GM23338 (cell line): ENCODE results near the gene RHOB. TPM values are rescaled to one million over a fixed set of nuclear protein-coding genes. Genes with fewer than 3 reads are reported as not detected.

Source experiments
- ATAC-seq: fragments of 200-7000 bp; cut with Tn5 transposase; 3 replicates; pipeline ENCODE4 v1.9.1; 2020
- DNase-seq: peaks from one replicate; pipeline ENCODE4 v3.0.0-alpha.2; 2015; ENCODE audit warnings: low spot score
- H2AFZ ChIP-seq: fragments of 200-600 bp; sonication (generic); 2 replicates; pipeline ENCODE4 v1.8.0; 2016; ENCODE audit warnings: antibody characterized with exemption, mild to moderate bottlenecking, moderate library complexity
- H3F3A ChIP-seq: fragments of 200-600 bp; sonication (generic); replicated peaks from 2 replicates; pipeline ENCODE4 v1.8.0; 2017; ENCODE audit warnings: antibody characterized with exemption, mixed run types, low read depth
- H3K27ac ChIP-seq: fragments of 200-600 bp; sonication (generic); 2 replicates; pipeline ENCODE4 v1.6.1; 2016; ENCODE audit warnings: low read depth
- H3K27me3 ChIP-seq: fragments of 200-600 bp; sonication (generic); 2 replicates; pipeline ENCODE4 v1.8.0; 2016; ENCODE audit warnings: mild to moderate bottlenecking, mixed run types, moderate library complexity; ENCODE audit not compliant: insufficient read depth
- H3K36me3 ChIP-seq: fragments of 200-600 bp; sonication (generic); 2 replicates; pipeline ENCODE4 v1.8.0; 2016; ENCODE audit warnings: mild to moderate bottlenecking; ENCODE audit not compliant: insufficient read depth
- H3K4me1 ChIP-seq: fragments of 200-600 bp; sonication (generic); 2 replicates; pipeline ENCODE4 v1.8.0; 2016; ENCODE audit warnings: mild to moderate bottlenecking, moderate library complexity; ENCODE audit not compliant: insufficient read depth
- H3K4me2 ChIP-seq: fragments of 200-600 bp; sonication (generic); 2 replicates; pipeline ENCODE4 v1.7.1; 2017; ENCODE audit warnings: mixed run types
- H3K4me3 ChIP-seq: fragments of 200-600 bp; sonication (generic); 2 replicates; pipeline ENCODE4 v1.6.1; 2016; ENCODE audit warnings: mixed run types
- H3K79me2 ChIP-seq: fragments of 200-600 bp; sonication (generic); replicated peaks from 2 replicates; pipeline ENCODE4 v1.8.0; 2017; ENCODE audit warnings: mild to moderate bottlenecking; ENCODE audit not compliant: insufficient read depth
- H3K9me2 ChIP-seq: fragments of 200-600 bp; sonication (generic); 2 replicates; pipeline ENCODE4 v1.8.0; 2017; ENCODE audit not compliant: insufficient read depth
- H4K20me1 ChIP-seq: fragments of 200-600 bp; sonication (generic); replicated peaks from 2 replicates; pipeline ENCODE4 v1.8.0; 2017; ENCODE audit warnings: mild to moderate bottlenecking; ENCODE audit not compliant: insufficient read depth
- H3K27ac Mint-ChIP-seq: 2 replicates; pipeline ENCODE4 v1.8.0; 2020; ENCODE audit warnings: inconsistent platforms, mild to moderate bottlenecking, moderate library complexity, mixed read lengths
- H3K27me3 Mint-ChIP-seq: 3 replicates; pipeline ENCODE4 v1.8.0; 2022; ENCODE audit warnings: low read depth, mild to moderate bottlenecking, moderate library complexity, mixed read lengths, inconsistent platforms; ENCODE audit not compliant: insufficient read depth, poor library complexity
- H3K36me3 Mint-ChIP-seq: 3 replicates; pipeline ENCODE4 v1.8.0; 2021; ENCODE audit warnings: low read depth, mild to moderate bottlenecking, inconsistent platforms, moderate library complexity, mixed read lengths
- H3K4me1 Mint-ChIP-seq: 3 replicates; pipeline ENCODE4 v1.8.0; 2020; ENCODE audit warnings: mild to moderate bottlenecking, inconsistent platforms, mixed read lengths
- H3K4me3 Mint-ChIP-seq: 3 replicates; pipeline ENCODE4 v1.8.0; 2021; ENCODE audit warnings: moderate library complexity, mild to moderate bottlenecking, inconsistent platforms, mixed read lengths
- H3K9me3 Mint-ChIP-seq: 3 replicates; pipeline ENCODE4 v1.8.0; 2020; ENCODE audit warnings: moderate library complexity, mild to moderate bottlenecking, inconsistent platforms, mixed read lengths
- CREB1 ChIP-seq: fragments of 250-450 bp; sonication (Bioruptor Pico); IDR thresholded peaks from 2 replicates; pipeline ENCODE4 v1.5.0; 2020; ENCODE audit warnings: low read depth, mild to moderate bottlenecking, moderate library complexity
- EZH2 ChIP-seq: fragments of 200-600 bp; sonication (generic); IDR thresholded peaks from one replicate; pipeline ENCODE4 v1.8.0; 2017; ENCODE audit warnings: antibody characterized with exemption, mild to moderate bottlenecking, low read depth; ENCODE audit not compliant: unreplicated experiment
- EZH2phosphoT487 ChIP-seq: fragments of 200-600 bp; sonication (generic); IDR thresholded peaks from one replicate; pipeline ENCODE4 v1.8.1; 2018; ENCODE audit warnings: antibody characterized with exemption; ENCODE audit not compliant: unreplicated experiment
- JUNB ChIP-seq: IDR thresholded peaks from one replicate; pipeline ENCODE4 v1.6.1; 2016; ENCODE audit warnings: antibody characterized with exemption; ENCODE audit not compliant: unreplicated experiment
- NANOG ChIP-seq: IDR thresholded peaks from 2 replicates; pipeline ENCODE4 v1.6.1; 2016; ENCODE audit warnings: antibody characterized with exemption, borderline replicate concordance
- POLR2AphosphoS5 ChIP-seq: IDR thresholded peaks from 2 replicates; pipeline ENCODE4 v1.6.1; 2016; ENCODE audit warnings: antibody characterized with exemption, low read depth
- STAT1 ChIP-seq: IDR thresholded peaks from one replicate; pipeline ENCODE4 v1.6.1; 2016; ENCODE audit warnings: antibody characterized with exemption; ENCODE audit not compliant: unreplicated experiment
- ZNF114 ChIP-seq: fragments of 250-450 bp; sonication (Bioruptor Pico); IDR thresholded peaks from 2 replicates; pipeline ENCODE4 v1.5.0; 2020; ENCODE audit warnings: mild to moderate bottlenecking, moderate library complexity
- ZNF331 ChIP-seq: fragments of 250-450 bp; sonication (Bioruptor Pico); IDR thresholded peaks from 2 replicates; pipeline ENCODE4 v1.5.0; 2020; ENCODE audit warnings: low read depth, mild to moderate bottlenecking, moderate library complexity
- polyA plus RNA-seq: library from polyadenylated mRNA; unstranded; fragments of >200 nt; fragmentation: Nextera tagmentation; extraction: Ambion mirVana; gene quantifications from 2 replicates; pipeline ENCODE4 v1.2.1, GENCODE V29; 2016
- total RNA-seq: library from RNA; depleted of rRNA; stranded (reverse); fragments of >200 nt; shearing (Covaris generic); gene quantifications from 2 replicates; pipeline ENCODE4 v1.2.3, GENCODE V29; 2014
- TF ChIP-seq, protein P1 (sequence below): IDR thresholded peaks from 2 replicates; pipeline ENCODE4 v1.6.1; 2016; ENCODE audit warnings: antibody characterized with exemption
- TF ChIP-seq, protein P2 (sequence below), 2 experiments: fragments of 200-600 bp in 1 of 2; sonication (generic) in 1 of 2; conservative IDR thresholded peaks; 2 replicates each; pipeline versions ENCODE4 v1.5.1 to v1.6.1; 2016 to 2017; ENCODE audit warnings: antibody characterized with exemption in 2 of 2, low read depth in 2 of 2, mild to moderate bottlenecking in 2 of 2, moderate library complexity in 1 of 2
- TF ChIP-seq, protein P3 (sequence below): fragments of 250-450 bp; sonication (Bioruptor Pico); IDR thresholded peaks from 2 replicates; pipeline ENCODE4 v1.5.0; 2020; ENCODE audit warnings: mild to moderate bottlenecking, moderate library complexity
- TF ChIP-seq, protein P4 (sequence below): IDR thresholded peaks from one replicate; pipeline ENCODE4 v1.6.1; 2018; ENCODE audit warnings: antibody characterized with exemption; ENCODE audit not compliant: unreplicated experiment

Gene RHOB
- total and polyA plus RNA-seq, 2 experiments from 2014 or later = 6.6 to 26.9 TPM

DNA sequence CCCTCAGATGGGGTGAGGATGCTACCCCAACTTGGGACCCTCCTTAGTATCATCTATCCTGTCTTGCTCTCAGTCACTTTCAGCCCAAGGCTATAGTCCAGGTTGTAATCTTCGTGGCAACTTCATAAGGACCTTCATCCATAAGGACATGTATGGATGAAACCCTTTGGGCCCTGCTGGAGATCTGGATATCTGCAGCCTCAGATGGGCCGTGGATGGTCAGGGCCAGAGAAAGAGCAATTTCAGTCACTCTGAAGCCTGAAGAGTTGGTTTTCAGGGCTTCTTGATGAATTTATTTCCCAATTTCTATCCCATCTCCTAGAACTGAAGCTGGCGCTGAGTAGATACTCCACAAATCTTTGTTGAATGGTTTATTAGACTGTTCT, 28.7 kb downstream of the RHOB start:
- H3K79me2 ChIP-seq = no peaks in the 10 kb centered on the region
- no peaks in the 10 kb centered on the region for H3F3A ChIP-seq
- H3K27ac Mint-ChIP-seq = no peak overlapping the region
- DNase-seq = no peak
- no peaks in the 10 kb centered on the region for H3K27me3 Mint-ChIP-seq
- no peaks in the 10 kb centered on the region for H3K9me3 Mint-ChIP-seq
- TF ChIP-seq EZH2 (no peak), STAT1 (no peak), ZNF331 (CRISPR knock-in tag) (no peak), CREB1 (CRISPR knock-in tag) (no peak), NANOG (no peak), ZNF114 (CRISPR knock-in tag) (no peak), POLR2AphosphoS5 (no peak), EZH2phosphoT487 (no peak), JUNB (no peak)
- TF ChIP-seq, protein P1, sequence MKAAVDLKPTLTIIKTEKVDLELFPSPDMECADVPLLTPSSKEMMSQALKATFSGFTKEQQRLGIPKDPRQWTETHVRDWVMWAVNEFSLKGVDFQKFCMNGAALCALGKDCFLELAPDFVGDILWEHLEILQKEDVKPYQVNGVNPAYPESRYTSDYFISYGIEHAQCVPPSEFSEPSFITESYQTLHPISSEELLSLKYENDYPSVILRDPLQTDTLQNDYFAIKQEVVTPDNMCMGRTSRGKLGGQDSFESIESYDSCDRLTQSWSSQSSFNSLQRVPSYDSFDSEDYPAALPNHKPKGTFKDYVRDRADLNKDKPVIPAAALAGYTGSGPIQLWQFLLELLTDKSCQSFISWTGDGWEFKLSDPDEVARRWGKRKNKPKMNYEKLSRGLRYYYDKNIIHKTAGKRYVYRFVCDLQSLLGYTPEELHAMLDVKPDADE = no peak
- TF ChIP-seq, protein P2, sequence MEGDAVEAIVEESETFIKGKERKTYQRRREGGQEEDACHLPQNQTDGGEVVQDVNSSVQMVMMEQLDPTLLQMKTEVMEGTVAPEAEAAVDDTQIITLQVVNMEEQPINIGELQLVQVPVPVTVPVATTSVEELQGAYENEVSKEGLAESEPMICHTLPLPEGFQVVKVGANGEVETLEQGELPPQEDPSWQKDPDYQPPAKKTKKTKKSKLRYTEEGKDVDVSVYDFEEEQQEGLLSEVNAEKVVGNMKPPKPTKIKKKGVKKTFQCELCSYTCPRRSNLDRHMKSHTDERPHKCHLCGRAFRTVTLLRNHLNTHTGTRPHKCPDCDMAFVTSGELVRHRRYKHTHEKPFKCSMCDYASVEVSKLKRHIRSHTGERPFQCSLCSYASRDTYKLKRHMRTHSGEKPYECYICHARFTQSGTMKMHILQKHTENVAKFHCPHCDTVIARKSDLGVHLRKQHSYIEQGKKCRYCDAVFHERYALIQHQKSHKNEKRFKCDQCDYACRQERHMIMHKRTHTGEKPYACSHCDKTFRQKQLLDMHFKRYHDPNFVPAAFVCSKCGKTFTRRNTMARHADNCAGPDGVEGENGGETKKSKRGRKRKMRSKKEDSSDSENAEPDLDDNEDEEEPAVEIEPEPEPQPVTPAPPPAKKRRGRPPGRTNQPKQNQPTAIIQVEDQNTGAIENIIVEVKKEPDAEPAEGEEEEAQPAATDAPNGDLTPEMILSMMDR (conservative IDR thresholded peaks at IDR 0.05; ENCODE audit: low read depth in 2 of 2) = no peak
- TF ChIP-seq, protein P3, sequence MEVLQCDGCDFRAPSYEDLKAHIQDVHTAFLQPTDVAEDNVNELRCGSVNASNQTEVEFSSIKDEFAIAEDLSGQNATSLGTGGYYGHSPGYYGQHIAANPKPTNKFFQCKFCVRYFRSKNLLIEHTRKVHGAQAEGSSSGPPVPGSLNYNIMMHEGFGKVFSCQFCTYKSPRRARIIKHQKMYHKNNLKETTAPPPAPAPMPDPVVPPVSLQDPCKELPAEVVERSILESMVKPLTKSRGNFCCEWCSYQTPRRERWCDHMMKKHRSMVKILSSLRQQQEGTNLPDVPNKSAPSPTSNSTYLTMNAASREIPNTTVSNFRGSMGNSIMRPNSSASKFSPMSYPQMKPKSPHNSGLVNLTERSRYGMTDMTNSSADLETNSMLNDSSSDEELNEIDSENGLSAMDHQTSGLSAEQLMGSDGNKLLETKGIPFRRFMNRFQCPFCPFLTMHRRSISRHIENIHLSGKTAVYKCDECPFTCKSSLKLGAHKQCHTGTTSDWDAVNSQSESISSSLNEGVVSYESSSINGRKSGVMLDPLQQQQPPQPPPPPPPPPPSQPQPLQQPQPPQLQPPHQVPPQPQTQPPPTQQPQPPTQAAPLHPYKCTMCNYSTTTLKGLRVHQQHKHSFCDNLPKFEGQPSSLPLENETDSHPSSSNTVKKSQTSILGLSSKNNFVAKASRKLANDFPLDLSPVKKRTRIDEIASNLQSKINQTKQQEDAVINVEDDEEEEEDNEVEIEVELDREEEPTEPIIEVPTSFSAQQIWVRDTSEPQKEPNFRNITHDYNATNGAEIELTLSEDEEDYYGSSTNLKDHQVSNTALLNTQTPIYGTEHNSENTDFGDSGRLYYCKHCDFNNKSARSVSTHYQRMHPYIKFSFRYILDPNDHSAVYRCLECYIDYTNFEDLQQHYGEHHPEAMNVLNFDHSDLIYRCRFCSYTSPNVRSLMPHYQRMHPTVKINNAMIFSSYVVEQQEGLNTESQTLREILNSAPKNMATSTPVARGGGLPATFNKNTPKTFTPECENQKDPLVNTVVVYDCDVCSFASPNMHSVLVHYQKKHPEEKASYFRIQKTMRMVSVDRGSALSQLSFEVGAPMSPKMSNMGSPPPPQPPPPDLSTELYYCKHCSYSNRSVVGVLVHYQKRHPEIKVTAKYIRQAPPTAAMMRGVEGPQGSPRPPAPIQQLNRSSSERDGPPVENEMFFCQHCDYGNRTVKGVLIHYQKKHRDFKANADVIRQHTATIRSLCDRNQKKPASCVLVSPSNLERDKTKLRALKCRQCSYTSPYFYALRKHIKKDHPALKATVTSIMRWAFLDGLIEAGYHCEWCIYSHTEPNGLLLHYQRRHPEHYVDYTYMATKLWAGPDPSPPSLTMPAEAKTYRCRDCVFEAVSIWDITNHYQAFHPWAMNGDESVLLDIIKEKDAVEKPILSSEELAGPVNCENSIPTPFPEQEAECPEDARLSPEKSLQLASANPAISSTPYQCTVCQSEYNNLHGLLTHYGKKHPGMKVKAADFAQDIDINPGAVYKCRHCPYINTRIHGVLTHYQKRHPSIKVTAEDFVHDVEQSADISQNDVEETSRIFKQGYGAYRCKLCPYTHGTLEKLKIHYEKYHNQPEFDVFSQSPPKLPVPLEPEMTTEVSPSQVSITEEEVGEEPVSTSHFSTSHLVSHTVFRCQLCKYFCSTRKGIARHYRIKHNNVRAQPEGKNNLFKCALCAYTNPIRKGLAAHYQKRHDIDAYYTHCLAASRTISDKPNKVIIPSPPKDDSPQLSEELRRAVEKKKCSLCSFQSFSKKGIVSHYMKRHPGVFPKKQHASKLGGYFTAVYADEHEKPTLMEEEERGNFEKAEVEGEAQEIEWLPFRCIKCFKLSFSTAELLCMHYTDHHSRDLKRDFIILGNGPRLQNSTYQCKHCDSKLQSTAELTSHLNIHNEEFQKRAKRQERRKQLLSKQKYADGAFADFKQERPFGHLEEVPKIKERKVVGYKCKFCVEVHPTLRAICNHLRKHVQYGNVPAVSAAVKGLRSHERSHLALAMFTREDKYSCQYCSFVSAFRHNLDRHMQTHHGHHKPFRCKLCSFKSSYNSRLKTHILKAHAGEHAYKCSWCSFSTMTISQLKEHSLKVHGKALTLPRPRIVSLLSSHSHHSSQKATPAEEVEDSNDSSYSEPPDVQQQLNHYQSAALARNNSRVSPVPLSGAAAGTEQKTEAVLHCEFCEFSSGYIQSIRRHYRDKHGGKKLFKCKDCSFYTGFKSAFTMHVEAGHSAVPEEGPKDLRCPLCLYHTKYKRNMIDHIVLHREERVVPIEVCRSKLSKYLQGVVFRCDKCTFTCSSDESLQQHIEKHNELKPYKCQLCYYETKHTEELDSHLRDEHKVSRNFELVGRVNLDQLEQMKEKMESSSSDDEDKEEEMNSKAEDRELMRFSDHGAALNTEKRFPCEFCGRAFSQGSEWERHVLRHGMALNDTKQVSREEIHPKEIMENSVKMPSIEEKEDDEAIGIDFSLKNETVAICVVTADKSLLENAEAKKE (CRISPR knock-in tag) = no peak
- TF ChIP-seq, protein P4, sequence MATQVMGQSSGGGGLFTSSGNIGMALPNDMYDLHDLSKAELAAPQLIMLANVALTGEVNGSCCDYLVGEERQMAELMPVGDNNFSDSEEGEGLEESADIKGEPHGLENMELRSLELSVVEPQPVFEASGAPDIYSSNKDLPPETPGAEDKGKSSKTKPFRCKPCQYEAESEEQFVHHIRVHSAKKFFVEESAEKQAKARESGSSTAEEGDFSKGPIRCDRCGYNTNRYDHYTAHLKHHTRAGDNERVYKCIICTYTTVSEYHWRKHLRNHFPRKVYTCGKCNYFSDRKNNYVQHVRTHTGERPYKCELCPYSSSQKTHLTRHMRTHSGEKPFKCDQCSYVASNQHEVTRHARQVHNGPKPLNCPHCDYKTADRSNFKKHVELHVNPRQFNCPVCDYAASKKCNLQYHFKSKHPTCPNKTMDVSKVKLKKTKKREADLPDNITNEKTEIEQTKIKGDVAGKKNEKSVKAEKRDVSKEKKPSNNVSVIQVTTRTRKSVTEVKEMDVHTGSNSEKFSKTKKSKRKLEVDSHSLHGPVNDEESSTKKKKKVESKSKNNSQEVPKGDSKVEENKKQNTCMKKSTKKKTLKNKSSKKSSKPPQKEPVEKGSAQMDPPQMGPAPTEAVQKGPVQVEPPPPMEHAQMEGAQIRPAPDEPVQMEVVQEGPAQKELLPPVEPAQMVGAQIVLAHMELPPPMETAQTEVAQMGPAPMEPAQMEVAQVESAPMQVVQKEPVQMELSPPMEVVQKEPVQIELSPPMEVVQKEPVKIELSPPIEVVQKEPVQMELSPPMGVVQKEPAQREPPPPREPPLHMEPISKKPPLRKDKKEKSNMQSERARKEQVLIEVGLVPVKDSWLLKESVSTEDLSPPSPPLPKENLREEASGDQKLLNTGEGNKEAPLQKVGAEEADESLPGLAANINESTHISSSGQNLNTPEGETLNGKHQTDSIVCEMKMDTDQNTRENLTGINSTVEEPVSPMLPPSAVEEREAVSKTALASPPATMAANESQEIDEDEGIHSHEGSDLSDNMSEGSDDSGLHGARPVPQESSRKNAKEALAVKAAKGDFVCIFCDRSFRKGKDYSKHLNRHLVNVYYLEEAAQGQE = no peak
- H3K4me1 Mint-ChIP-seq = no peaks in the 10 kb centered on the region
- H3K4me1 ChIP-seq = no peaks in the 10 kb centered on the region
- H3K4me2 ChIP-seq = no peak overlapping the region
- H3K4me3 ChIP-seq = no peak overlapping the region
- H3K4me3 Mint-ChIP-seq = no peak overlapping the region
- ATAC-seq = no peak
- H2AFZ ChIP-seq = no peak overlapping the region
- 0 out of 2 replicates have a peak, but pooled peaks cover 2% of the 10 kb centered on the region for H3K9me2 ChIP-seq
- no peak overlapping the region for H3K27ac ChIP-seq
- no peaks in the 10 kb centered on the region for H4K20me1 ChIP-seq
- no peaks in the 10 kb centered on the region for H3K27me3 ChIP-seq
- H3K36me3 ChIP-seq = no peaks in the 10 kb centered on the region
- no peaks in the 10 kb centered on the region for H3K36me3 Mint-ChIP-seq
